Fibroblast of skin of back (primary cell): ENCODE data around the gene AFAP1L2.
"Not testable (repeated sequence)": the region's sequence is repeated elsewhere in the genome, so short reads cannot be mapped to it uniquely, and the experiment has no call there.

Experiments used
- DNase-seq: peaks from one replicate; pipeline ENCODE4 v3.0.0-alpha.2; 2013

The AFAP1L2 gene

GRCh38 chr10:114359041-114359952, 45.0 kb downstream of the AFAP1L2 start:
- DNase-seq = peak; percentile 50

GRCh38 chr10:114357515-114357996, 46.7 kb downstream of the AFAP1L2 start:
- DNase-seq = no peak

- peak; percentile 53 for DNase-seq
Measured at GRCh38 chr10:114356751-114357514, 47.4 kb downstream of the AFAP1L2 start.

- DNase-seq = no peak
Measured at GRCh38 chr10:114356126-114356525, 48.2 kb downstream of the AFAP1L2 start.

GRCh38 chr10:114353383-114353782, 50.9 kb downstream of the AFAP1L2 start:
- DNase-seq = peak; percentile 62

- DNase-seq = no peak
Measured at GRCh38 chr10:114352653-114353298, 51.5 kb downstream of the AFAP1L2 start.

- DNase-seq = no peak
Measured at GRCh38 chr10:114350751-114351150, 53.6 kb downstream of the AFAP1L2 start.

GRCh38 chr10:114349522-114350215, 54.6 kb downstream of the AFAP1L2 start:
- no peak for DNase-seq

- not testable (repeated sequence) for DNase-seq
Measured at GRCh38 chr10:114349071-114349470, 55.2 kb downstream of the AFAP1L2 start.

- no peak for DNase-seq
Measured at GRCh38 chr10:114347791-114348190, 56.5 kb downstream of the AFAP1L2 start.

- DNase-seq = peak; percentile 60
Measured at GRCh38 chr10:114347241-114347640, 57.1 kb downstream of the AFAP1L2 start.

GRCh38 chr10:114346176-114347031, 57.9 kb downstream of the AFAP1L2 start:
- no peak for DNase-seq

- DNase-seq = no peak
Measured at GRCh38 chr10:114345701-114346100, 58.6 kb downstream of the AFAP1L2 start.

- DNase-seq = peak; percentile 23
Measured at GRCh38 chr10:114343623-114344505, 60.4 kb downstream of the AFAP1L2 start.

GRCh38 chr10:114342976-114343375, 61.3 kb downstream of the AFAP1L2 start:
- DNase-seq = no peak

GRCh38 chr10:114340816-114341215, 63.5 kb downstream of the AFAP1L2 start:
- DNase-seq = no peak

GRCh38 chr10:114337510-114338462, 66.5 kb downstream of the AFAP1L2 start:
- no peak for DNase-seq

- DNase-seq = no peak
Measured at GRCh38 chr10:114336823-114337509, 67.3 kb downstream of the AFAP1L2 start.
